ENCODE measurements around the gene CAPN5. TPM values are rescaled to one million over a fixed set of nuclear protein-coding genes. Genes with fewer than 3 reads are reported as not detected.
A peak's percentile ranks its signal among the peaks of the same experiment; 100 is the strongest.

CAPN5 gene
- total RNA-seq, 1 donor from 2014 or later: 29.7 TPM

DNA sequence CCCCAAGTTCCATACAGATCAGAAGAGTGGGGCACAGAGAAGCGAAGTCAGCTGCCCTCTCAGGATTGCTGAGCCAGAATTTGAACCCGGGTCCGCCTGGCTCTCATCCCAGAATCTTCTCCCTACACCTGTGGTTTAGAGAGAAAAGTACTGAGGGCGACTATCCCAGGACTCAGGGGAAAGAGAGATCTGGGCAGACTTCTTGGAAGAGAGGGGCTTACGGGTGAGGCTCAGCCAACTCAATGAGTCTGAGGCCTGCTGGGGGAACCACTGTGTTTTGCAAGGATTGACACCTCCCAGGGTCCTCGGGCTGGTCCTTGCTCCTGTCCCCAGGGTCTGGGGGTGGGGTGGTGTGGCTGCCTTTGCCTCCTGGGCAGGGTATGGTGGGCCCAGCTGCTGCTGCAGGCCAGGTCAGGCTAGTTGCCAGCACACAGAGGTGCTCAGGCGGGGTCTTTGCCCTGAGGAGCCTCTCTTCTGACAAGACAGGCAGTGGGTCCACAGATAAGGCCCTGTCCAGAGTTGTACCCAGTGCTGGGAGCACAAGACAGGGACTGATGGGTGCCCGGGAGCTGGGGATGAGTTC, 1.2 kb downstream of the CAPN5 start:
- H3K9me3 Mint-ChIP-seq (ENCODE audit: unreplicated experiment): no peaks in the 10 kb centered on the region
- peak overlapping the region; percentile 95 for H3K4me3 Mint-ChIP-seq (ENCODE audit: unreplicated experiment)
- TF ChIP-seq, protein P1, sequence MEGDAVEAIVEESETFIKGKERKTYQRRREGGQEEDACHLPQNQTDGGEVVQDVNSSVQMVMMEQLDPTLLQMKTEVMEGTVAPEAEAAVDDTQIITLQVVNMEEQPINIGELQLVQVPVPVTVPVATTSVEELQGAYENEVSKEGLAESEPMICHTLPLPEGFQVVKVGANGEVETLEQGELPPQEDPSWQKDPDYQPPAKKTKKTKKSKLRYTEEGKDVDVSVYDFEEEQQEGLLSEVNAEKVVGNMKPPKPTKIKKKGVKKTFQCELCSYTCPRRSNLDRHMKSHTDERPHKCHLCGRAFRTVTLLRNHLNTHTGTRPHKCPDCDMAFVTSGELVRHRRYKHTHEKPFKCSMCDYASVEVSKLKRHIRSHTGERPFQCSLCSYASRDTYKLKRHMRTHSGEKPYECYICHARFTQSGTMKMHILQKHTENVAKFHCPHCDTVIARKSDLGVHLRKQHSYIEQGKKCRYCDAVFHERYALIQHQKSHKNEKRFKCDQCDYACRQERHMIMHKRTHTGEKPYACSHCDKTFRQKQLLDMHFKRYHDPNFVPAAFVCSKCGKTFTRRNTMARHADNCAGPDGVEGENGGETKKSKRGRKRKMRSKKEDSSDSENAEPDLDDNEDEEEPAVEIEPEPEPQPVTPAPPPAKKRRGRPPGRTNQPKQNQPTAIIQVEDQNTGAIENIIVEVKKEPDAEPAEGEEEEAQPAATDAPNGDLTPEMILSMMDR (IDR thresholded peaks at IDR 0.05; ENCODE audit: unreplicated experiment): no peak
- DNase-seq (ENCODE audit: low spot score): no peak
- H3K36me3 Mint-ChIP-seq (ENCODE audit: low read depth, unreplicated experiment): peaks cover 8% of the 10 kb centered on the region
- H3K27ac Mint-ChIP-seq (ENCODE audit: unreplicated experiment): no peak overlapping the region
- peaks cover 32% of the 10 kb centered on the region for H3K4me1 Mint-ChIP-seq (ENCODE audit: unreplicated experiment)
- peaks cover 19% of the 10 kb centered on the region for H3K27me3 Mint-ChIP-seq (ENCODE audit: unreplicated experiment)

- Mint-ChIP-seq H3K27me3 (ENCODE audit: unreplicated experiment) (peaks cover 19% of the 10 kb centered on the region), H3K9me3 (ENCODE audit: unreplicated experiment) (no peaks in the 10 kb centered on the region), H3K4me1 (ENCODE audit: unreplicated experiment) (peaks cover 38% of the 10 kb centered on the region), H3K36me3 (ENCODE audit: low read depth, unreplicated experiment) (peaks cover 8% of the 10 kb centered on the region), H3K27ac (ENCODE audit: unreplicated experiment) (peak overlapping the region; percentile 24), H3K4me3 (ENCODE audit: unreplicated experiment) (peak overlapping the region; percentile 34)
- DNase-seq (ENCODE audit: low spot score): no peak
- TF ChIP-seq, protein P1 (IDR thresholded peaks at IDR 0.05; ENCODE audit: unreplicated experiment): no peak
Observed at GRCh38 chr11:77068457-77069335, 1.9 kb downstream of the CAPN5 start.

GRCh38 chr11:77069336-77069968, 2.7 kb downstream of the CAPN5 start:
- H3K36me3 Mint-ChIP-seq (ENCODE audit: low read depth, unreplicated experiment): peaks cover 8% of the 10 kb centered on the region
- H3K4me3 Mint-ChIP-seq (ENCODE audit: unreplicated experiment): no peak overlapping the region
- peaks cover 19% of the 10 kb centered on the region for H3K27me3 Mint-ChIP-seq (ENCODE audit: unreplicated experiment)
- no peaks in the 10 kb centered on the region for H3K9me3 Mint-ChIP-seq (ENCODE audit: unreplicated experiment)
- H3K4me1 Mint-ChIP-seq (ENCODE audit: unreplicated experiment): peaks cover 38% of the 10 kb centered on the region
- TF ChIP-seq, protein P1 (IDR thresholded peaks at IDR 0.05; ENCODE audit: unreplicated experiment): no peak
- no peak for DNase-seq (ENCODE audit: low spot score)
- H3K27ac Mint-ChIP-seq (ENCODE audit: unreplicated experiment): peak overlapping the region; percentile 24

DNA sequence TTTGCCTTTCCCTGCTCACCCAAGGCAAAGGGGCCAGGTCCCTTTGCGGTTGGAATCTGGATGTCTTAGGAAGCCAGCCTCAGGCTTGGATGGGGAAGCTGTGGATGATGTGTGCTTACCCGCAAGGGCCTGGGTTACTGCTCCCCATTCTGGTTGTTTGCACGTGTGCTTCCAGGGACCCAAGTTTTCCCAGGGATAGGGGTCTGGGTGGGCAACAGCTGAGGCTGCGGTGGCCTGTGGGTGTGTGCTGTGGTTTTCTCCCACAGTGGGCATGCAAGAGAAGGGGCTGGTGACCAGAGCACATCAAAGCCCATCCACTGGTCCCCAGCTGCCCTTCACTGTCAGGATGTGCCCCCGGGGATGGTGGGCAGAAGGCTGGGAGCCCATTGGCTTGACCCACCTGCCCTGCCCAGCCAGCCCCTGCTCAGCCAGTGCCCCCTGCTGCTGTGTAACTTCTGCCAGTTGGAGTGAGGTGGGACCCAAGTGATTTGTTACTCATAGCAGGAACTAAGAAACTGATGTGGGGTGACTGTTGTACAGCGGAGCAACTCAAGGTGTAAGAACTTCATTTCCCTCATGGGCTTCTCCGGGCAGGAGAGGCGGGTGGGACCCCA, 3.3 kb downstream of the CAPN5 start:
- no peaks in the 10 kb centered on the region for H3K9me3 Mint-ChIP-seq (ENCODE audit: unreplicated experiment)
- H3K27ac Mint-ChIP-seq (ENCODE audit: unreplicated experiment): no peak overlapping the region
- TF ChIP-seq, protein P1 (IDR thresholded peaks at IDR 0.05; ENCODE audit: unreplicated experiment): no peak
- no peak for DNase-seq (ENCODE audit: low spot score)
- peaks cover 8% of the 10 kb centered on the region for H3K36me3 Mint-ChIP-seq (ENCODE audit: low read depth, unreplicated experiment)
- H3K4me3 Mint-ChIP-seq (ENCODE audit: unreplicated experiment): no peak overlapping the region
- peaks cover 38% of the 10 kb centered on the region for H3K4me1 Mint-ChIP-seq (ENCODE audit: unreplicated experiment)
- H3K27me3 Mint-ChIP-seq (ENCODE audit: unreplicated experiment): peaks cover 17% of the 10 kb centered on the region
